GM12878 (cell line): Measurements from ENCODE around the gene KRT71. TPM values are rescaled to one million over a fixed set of nuclear protein-coding genes. Genes with fewer than 3 reads are reported as not detected.

Experiments
- ATAC-seq: fragments of 200-7000 bp; cut with Tn5 transposase; 3 replicates; pipeline ENCODE4 v1.9.1; 2020; ENCODE audit warnings: mild to moderate bottlenecking, moderate library complexity
- BruUV-seq: library from RNA; stranded (reverse); fragments of 400-500 nt; replicated peaks from 2 replicates; lab custom pipeline; 2021; lab: Mats Ljungman, UMichigan
- CTCF ChIA-PET: fragments of 300-600 bp; sonication (Branson Sonifier 250); formaldehyde crosslinking; extraction: SDS; loops from one replicate; lab custom pipeline; 2021; ENCODE audit warnings: inconsistent platforms; lab: Yijun Ruan, JAX
- POLR2A ChIA-PET: fragments of 350-600 bp; formaldehyde crosslinking; extraction: SDS; loops from one replicate; lab custom pipeline; 2021; ENCODE audit warnings: inconsistent platforms; lab: Charles Lee
- RAD21 ChIA-PET: fragments of 300-600 bp; sonication (Branson Sonifier 250); formaldehyde crosslinking; loops from one replicate; lab custom pipeline; 2023; ENCODE audit warnings: antibody characterized with exemption; ENCODE audit not compliant: unreplicated experiment; lab: Charles Lee
- SMC1A ChIA-PET: fragments of 300-600 bp; sonication (Branson Sonifier 250); formaldehyde crosslinking; loops from one replicate; lab custom pipeline; 2023; ENCODE audit not compliant: unreplicated experiment, uncharacterized antibody; lab: Charles Lee
- DNase-seq: peaks from one replicate; pipeline ENCODE4 v3.0.0-alpha.2; 2011; ENCODE audit warnings: low read depth, low spot score
- FAIRE-seq: peaks from 3 replicates; lab custom pipeline; 2011; peaks lifted over from hg19 to GRCh38; lab: Jason Lieb, UNC
- H2AFZ ChIP-seq: 2 replicates; pipeline ENCODE4 v1.6.0; 2011; ENCODE audit warnings: low read depth, low read length, control low read depth; ENCODE audit not compliant: control insufficient read depth
- H3K27ac ChIP-seq: 2 replicates; pipeline ENCODE4 v1.5.1; 2011; ENCODE audit warnings: control low read depth; ENCODE audit not compliant: control insufficient read depth, insufficient read depth
- H3K27me3 ChIP-seq, 2 experiments: replicated peaks in 1 of 2; 2 replicates each; pipeline versions ENCODE4 v1.6.0 to v1.6.1; 2011; ENCODE audit warnings: low read length in 1 of 2; ENCODE audit not compliant: control insufficient read depth in 2 of 2, insufficient read depth in 2 of 2
- H3K36me3 ChIP-seq, 2 experiments: 2 replicates each; pipeline ENCODE4 v1.5.1; 2011; ENCODE audit warnings: low read length in 1 of 2; ENCODE audit not compliant: control insufficient read depth in 2 of 2, insufficient read depth in 2 of 2
- H3K4me1 ChIP-seq: 2 replicates; pipeline ENCODE4 v1.6.1; 2011; ENCODE audit warnings: mild to moderate bottlenecking, low read length, moderate library complexity, mixed read lengths; ENCODE audit not compliant: control insufficient read depth, insufficient read depth
- H3K4me2 ChIP-seq: 2 replicates; pipeline ENCODE4 v1.6.0; 2011; ENCODE audit warnings: control low read depth; ENCODE audit not compliant: control insufficient read depth, insufficient read depth
- H3K4me3 ChIP-seq: fragments of 200-600 bp; sonication (generic); 2 replicates; pipeline ENCODE4 v1.5.1; 2016
- H3K79me2 ChIP-seq: 2 replicates; pipeline ENCODE4 v1.6.0; 2011; ENCODE audit warnings: low read length; ENCODE audit not compliant: control insufficient read depth, insufficient read depth
- H3K9ac ChIP-seq: 2 replicates; pipeline ENCODE4 v1.8.0; 2011; ENCODE audit warnings: low read length, control low read depth, mixed read lengths; ENCODE audit not compliant: control insufficient read depth, insufficient read depth
- H3K9me3 ChIP-seq: replicated peaks from 3 replicates; pipeline ENCODE4 v1.5.1; 2011; ENCODE audit warnings: mild to moderate bottlenecking, low read length; ENCODE audit not compliant: control insufficient read depth, insufficient read depth
- H4K20me1 ChIP-seq: 2 replicates; pipeline ENCODE4 v1.6.0; 2011; ENCODE audit not compliant: control insufficient read depth, insufficient read depth
- ATF7 ChIP-seq: fragments of 450-650 bp; IDR thresholded peaks from 2 replicates; pipeline ENCODE4 v1.6.1; 2016; ENCODE audit warnings: low read depth, mild to moderate bottlenecking
- BMI1 ChIP-seq: fragments of 450-650 bp; IDR thresholded peaks from 2 replicates; pipeline ENCODE4 v1.6.1; 2016; ENCODE audit warnings: mild to moderate bottlenecking, moderate library complexity, borderline replicate concordance
- HDAC6 ChIP-seq: fragments of 200-600 bp; sonication (generic); IDR thresholded peaks from one replicate; pipeline ENCODE4 v1.8.0; 2017; ENCODE audit warnings: antibody characterized with exemption; ENCODE audit not compliant: unreplicated experiment
- MYB ChIP-seq: fragments of 150-350 bp; IDR thresholded peaks from 2 replicates; pipeline ENCODE4 v1.6.1; 2014; ENCODE audit warnings: mild to moderate bottlenecking, low read depth, low read length, borderline replicate concordance
- NFYB ChIP-seq: IDR thresholded peaks from 2 replicates; pipeline ENCODE4 v1.6.1; 2011; ENCODE audit warnings: low read depth, mild to moderate bottlenecking, low read length, improper control_type of control experiment, moderate library complexity; ENCODE audit not compliant: insufficient read depth
- SIN3A ChIP-seq: IDR thresholded peaks from 2 replicates; pipeline ENCODE4 v1.6.1; 2012; ENCODE audit warnings: low read depth, low read length, improper control_type of control experiment
- SUZ12 ChIP-seq: fragments of 200-600 bp; sonication (generic); IDR thresholded peaks from one replicate; pipeline ENCODE4 v1.6.1; 2018; ENCODE audit warnings: antibody characterized with exemption, mild to moderate bottlenecking; ENCODE audit not compliant: unreplicated experiment
- USF2 ChIP-seq: IDR thresholded peaks from 2 replicates; pipeline ENCODE4 v1.6.1; 2011; ENCODE audit warnings: low read depth, low read length, improper control_type of control experiment, borderline replicate concordance
- ZSCAN29 ChIP-seq: fragments of 450-650 bp; IDR thresholded peaks from 2 replicates; pipeline ENCODE4 v1.6.1; 2017; ENCODE audit warnings: mild to moderate bottlenecking, moderate library complexity
- WGBS: methylation state at CpG from one replicate; pipeline ENCODE4 v1.1.6; 2016; ENCODE audit warnings: low lambda C conversion rate; ENCODE audit not compliant: insufficient replicate concordance, insufficient coverage; ENCODE audit errors: missing lambda C conversion rate; 5-methylcytosine and 5-hydroxymethylcytosine counted together
- in situ Hi-C: fragments of 300-500 bp; cut with MboI; formaldehyde crosslinking; loops from 9 replicates; pipeline ENCODE4 v1.14.3; 2018; ENCODE audit warnings: mixed read lengths
- intact Hi-C: fragments of 100-400 bp; cut with micrococcal nuclease; formaldehyde crosslinking; loops from one replicate; pipeline ENCODE4 v1.14.2; 2022; ENCODE audit not compliant: unreplicated experiment
- polyA plus RNA-seq, 11 experiments: library from polyadenylated mRNA; depleted of rRNA in 4 of 11; unstranded in 6 of 11; stranded (reverse) in 5 of 11; fragments of >200 nt; fragmentation: Nextera tagmentation in 4 of 11; fragmentation: Illumina TruSeq in 1 of 11; extraction: Ambion mirVana in 4 of 11; extraction: Trizol in 1 of 11; gene quantifications; 1 replicate in 1 of 11; 2 replicates in 10 of 11; pipeline versions ENCODE4 v1.2.1 to v1.2.3, GENCODE V29; 2011 to 2016; ENCODE audit warnings: inconsistent platforms in 2 of 11, missing spikeins in 2 of 11, low read depth in 1 of 11
- total RNA-seq, 4 experiments: library from RNA; depleted of rRNA in 3 of 4; stranded (reverse); fragments of >200 nt in 3 of 4; fragmentation: Illumina TruSeq in 1 of 4; extraction: Trizol in 1 of 4; gene quantifications; 2 replicates each; pipeline versions ENCODE4 v1.2.1 to v1.2.3, GENCODE V29; 2013 to 2021

The KRT71 gene
- total and polyA plus RNA-seq, 10 of the 15 experiments (the other 5 are each of a cell fraction or from before 2014, with no cell fraction given) = not detected

GRCh38 chr12:52552055-52552454, 890 bp downstream of the KRT71 start:
- intact Hi-C loops (no loop called here), in situ Hi-C loops (no loop called here)
- Histone ChIP-seq H4K20me1 (no peaks in the 10 kb centered on the region), H3K4me2 (no peak overlapping the region), H3K4me3 (no peak overlapping the region), H3K4me1 (no peaks in the 10 kb centered on the region), H2AFZ (no peak overlapping the region), H3K9me3 (no peaks in the 10 kb centered on the region), H3K36me3 (no peaks in the 10 kb centered on the region), H3K27ac (no peak overlapping the region), H3K9ac (no peak overlapping the region), H3K79me2 (no peaks in the 10 kb centered on the region), H3K27me3 (peaks cover 5 to 7% of the 10 kb centered on the region in 2 experiments)
- FAIRE-seq (no peak), ATAC-seq (no peak), DNase-seq (no peak)
- POLR2A ChIA-PET = no interaction called here
- CTCF ChIA-PET = no interaction called here
- RAD21 ChIA-PET = no interaction called here
- BruUV-seq = no TSS peak
- SMC1A ChIA-PET = no interaction called here
- 0% methylated on average over 5 of the region's 5 CpGs for WGBS
- TF ChIP-seq ZSCAN29 (no peak), HDAC6 (no peak), SIN3A (no peak), NFYB (no peak), ATF7 (no peak), USF2 (no peak), MYB (no peak), BMI1 (no peak), SUZ12 (no peak)
